DMS153 (cell line): ENCODE results near the gene MYEOV.

Source experiments
- DNase-seq: peaks from one replicate; lab custom pipeline; 2025; lab: John Stamatoyannopoulos, UW

Gene MYEOV

DNA sequence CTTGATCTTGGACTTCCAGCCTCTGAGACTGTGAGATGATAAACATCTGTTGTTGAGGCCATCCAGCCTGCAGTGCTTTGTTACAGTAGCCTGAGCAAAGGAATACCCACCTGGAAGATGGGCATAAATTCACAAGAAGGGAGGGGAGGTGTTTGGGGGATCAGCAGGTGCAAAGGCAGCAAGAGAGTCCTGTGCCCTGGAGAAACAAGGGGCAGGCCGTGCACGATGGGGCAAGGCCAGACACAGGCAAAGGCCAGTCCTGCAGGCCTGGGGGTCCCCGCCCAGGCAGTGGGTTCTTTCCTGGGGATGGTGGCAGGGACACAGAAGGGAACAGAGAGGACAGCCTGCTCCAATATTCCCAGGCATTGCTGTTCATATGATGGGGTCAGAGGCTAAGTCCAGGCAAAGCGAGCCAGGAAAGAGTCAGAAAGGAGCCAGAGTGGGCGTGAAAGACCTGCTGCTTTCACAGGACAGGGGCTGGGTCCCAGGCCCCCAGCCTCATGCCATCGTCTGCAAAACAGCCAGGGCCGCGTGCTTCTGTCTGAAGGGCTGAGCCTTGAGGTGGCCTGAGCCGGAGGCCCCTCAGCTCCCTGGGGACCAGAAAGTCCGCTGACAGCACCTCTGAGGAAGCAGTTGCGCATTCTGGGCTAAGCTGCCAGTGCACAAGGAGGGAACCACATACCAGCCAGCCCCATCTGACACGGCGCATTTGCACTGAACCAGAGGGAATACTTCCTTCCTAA is 48.8 kb downstream of the MYEOV start:
- DNase-seq, result no peak

DNA sequence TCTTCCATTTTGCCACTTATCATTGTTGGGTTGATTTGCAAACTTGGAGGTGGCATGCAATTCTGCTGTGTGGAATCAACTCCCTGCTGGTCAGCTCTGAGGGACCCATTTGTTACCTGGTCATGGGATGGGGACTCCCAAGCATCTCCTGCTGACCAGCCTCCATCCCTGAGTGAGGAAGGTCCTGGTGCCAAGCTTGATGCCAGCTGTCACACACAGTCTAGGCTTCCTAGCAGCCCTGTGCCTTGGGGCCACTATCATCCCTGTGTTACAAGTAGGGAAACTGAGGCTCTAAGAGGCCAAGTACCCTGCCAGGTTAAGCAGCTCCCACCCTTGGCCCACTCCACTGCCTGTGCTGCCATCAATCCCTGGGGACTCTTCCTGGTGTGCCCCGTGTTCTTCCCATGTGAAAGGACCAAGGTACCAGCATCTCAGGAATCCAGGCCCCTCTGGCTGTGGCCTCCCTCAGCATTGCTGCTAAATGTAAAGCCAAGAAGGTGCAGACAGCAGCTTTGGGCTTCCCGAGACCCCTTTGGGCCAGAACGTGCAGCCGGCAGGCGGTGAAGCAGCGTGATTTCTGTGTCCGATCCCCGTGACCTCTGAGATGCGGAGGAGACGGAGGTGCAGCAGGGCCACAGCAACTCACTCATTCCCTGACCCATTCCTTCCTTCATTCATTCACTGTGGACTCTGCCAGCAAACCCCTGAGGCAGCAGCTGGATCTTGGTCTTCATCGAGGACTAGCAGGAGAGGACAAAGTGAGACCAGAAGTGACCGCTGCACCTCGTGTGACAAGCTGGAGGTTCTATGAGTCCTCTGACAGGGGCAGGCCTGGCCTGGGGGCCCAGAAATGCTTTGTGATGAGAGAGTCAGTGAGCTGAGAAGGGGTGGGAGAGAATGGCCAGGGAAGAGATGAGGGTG is 49.7 kb downstream of the MYEOV start:
- no peak for DNase-seq

DNA sequence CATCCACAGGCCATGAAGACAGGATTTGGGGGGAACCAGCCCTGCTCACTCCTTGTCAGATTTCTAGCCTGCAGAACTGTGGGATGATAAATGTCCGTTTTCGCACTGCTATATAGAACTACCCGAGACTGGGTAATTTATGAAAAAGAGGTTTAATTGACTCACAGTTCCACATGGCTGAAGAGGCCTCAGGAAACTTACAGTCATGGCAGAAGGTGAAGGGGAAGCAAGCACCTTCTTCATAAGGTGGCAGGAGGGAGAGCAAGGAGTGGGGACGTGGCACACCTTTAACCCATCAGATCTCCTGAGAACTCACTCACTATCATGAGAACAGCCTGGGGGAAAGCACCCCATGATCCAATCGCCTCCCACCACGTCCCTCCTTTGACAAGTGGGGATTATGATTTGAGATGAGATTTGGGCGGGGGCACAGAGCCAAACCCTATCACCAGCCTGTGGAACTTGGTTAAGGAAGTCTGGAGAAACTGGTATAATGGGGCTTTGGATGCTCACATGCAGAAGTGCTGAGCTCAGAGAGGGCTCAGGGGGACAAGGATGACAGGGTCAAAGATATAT is 50.7 kb downstream of the MYEOV start:
- no peak for DNase-seq
